Nephron progenitor cell (in vitro differentiated cells): ENCODE measurements around the gene ANKRD11.

Experiments
- DNase-seq: peaks from one replicate; pipeline ENCODE4 v3.0.0; 2021
- H3K27ac Mint-ChIP-seq: 2 replicates; pipeline ENCODE4 v1.8.0; 2021; ENCODE audit warnings: mild to moderate bottlenecking, moderate library complexity, mixed read lengths
- H3K27me3 Mint-ChIP-seq: 2 replicates; pipeline ENCODE4 v1.8.0; 2021; ENCODE audit warnings: mild to moderate bottlenecking, low read depth, mixed read lengths; ENCODE audit not compliant: poor library complexity
- H3K36me3 Mint-ChIP-seq: 2 replicates; pipeline ENCODE4 v1.8.0; 2021; ENCODE audit warnings: low read depth, mixed read lengths
- H3K4me1 Mint-ChIP-seq: 2 replicates; pipeline ENCODE4 v1.8.0; 2021; ENCODE audit warnings: mixed read lengths
- H3K4me3 Mint-ChIP-seq: 2 replicates; pipeline ENCODE4 v1.8.0; 2021; ENCODE audit warnings: mild to moderate bottlenecking, moderate library complexity, mixed read lengths
- H3K9me3 Mint-ChIP-seq: 2 replicates; pipeline ENCODE4 v1.8.0; 2021; ENCODE audit warnings: mild to moderate bottlenecking, moderate library complexity, mixed read lengths
- TF ChIP-seq, protein P1 (sequence below): fragments of 200-600 bp; sonication (generic); IDR thresholded peaks from 2 replicates; pipeline ENCODE4 v1.5.0; 2021; ENCODE audit warnings: antibody characterized with exemption

ANKRD11 gene

DNA sequence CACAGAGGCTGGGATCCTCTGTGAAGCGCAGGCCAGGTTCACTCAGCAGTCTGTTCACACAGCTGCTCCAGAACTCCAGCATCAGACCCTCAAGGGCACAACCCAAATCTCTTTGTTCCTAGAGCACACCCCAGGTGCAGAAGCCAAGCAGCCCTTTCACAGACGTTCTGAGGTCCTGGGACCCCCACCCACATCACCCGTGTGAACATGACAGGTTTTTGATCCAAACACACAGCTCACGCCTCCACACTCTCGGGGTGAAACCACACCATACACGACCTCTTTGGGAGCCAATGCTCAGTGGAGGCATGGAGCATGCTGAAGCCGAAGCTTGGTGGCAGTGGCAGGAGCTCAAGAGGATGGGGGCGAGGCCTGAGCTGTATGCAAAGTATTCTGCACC is 175.5 kb downstream of the ANKRD11 start:
- DNase-seq = no peak
- Mint-ChIP-seq H3K36me3 (peaks cover 35% of the 10 kb centered on the region), H3K27me3 (peaks cover 6% of the 10 kb centered on the region), H3K9me3 (no peaks in the 10 kb centered on the region), H3K4me1 (peaks cover 65% of the 10 kb centered on the region), H3K4me3 (no peak overlapping the region), H3K27ac (peak overlapping the region; percentile 71)
- TF ChIP-seq, protein P1, sequence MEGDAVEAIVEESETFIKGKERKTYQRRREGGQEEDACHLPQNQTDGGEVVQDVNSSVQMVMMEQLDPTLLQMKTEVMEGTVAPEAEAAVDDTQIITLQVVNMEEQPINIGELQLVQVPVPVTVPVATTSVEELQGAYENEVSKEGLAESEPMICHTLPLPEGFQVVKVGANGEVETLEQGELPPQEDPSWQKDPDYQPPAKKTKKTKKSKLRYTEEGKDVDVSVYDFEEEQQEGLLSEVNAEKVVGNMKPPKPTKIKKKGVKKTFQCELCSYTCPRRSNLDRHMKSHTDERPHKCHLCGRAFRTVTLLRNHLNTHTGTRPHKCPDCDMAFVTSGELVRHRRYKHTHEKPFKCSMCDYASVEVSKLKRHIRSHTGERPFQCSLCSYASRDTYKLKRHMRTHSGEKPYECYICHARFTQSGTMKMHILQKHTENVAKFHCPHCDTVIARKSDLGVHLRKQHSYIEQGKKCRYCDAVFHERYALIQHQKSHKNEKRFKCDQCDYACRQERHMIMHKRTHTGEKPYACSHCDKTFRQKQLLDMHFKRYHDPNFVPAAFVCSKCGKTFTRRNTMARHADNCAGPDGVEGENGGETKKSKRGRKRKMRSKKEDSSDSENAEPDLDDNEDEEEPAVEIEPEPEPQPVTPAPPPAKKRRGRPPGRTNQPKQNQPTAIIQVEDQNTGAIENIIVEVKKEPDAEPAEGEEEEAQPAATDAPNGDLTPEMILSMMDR = no peak

DNA sequence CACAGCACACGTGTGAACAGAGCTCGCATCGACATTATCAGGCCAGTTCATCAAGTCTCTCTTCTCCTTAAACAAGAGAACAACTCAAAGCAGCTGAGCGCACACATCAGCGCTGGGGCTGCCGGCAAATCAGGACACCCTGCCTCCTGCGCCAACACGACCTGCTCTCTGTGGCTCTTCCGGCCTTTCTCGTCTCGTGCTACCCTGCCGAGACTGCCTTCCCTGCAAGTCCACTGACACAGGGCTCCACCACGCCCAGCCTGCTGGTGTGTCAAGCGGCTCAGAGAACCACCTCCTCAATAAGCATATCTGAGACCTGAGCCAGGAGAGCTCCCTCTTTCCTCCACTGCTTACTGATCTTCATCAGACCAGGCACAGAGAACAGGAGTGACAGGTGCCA is 176.0 kb downstream of the ANKRD11 start:
- TF ChIP-seq, protein P1 = no peak
- DNase-seq = no peak
- Mint-ChIP-seq H3K36me3 (peaks cover 38% of the 10 kb centered on the region), H3K9me3 (no peaks in the 10 kb centered on the region), H3K27me3 (peaks cover 6% of the 10 kb centered on the region), H3K4me1 (peaks cover 60% of the 10 kb centered on the region), H3K27ac (peak overlapping the region; percentile 89), H3K4me3 (no peak overlapping the region)

DNA sequence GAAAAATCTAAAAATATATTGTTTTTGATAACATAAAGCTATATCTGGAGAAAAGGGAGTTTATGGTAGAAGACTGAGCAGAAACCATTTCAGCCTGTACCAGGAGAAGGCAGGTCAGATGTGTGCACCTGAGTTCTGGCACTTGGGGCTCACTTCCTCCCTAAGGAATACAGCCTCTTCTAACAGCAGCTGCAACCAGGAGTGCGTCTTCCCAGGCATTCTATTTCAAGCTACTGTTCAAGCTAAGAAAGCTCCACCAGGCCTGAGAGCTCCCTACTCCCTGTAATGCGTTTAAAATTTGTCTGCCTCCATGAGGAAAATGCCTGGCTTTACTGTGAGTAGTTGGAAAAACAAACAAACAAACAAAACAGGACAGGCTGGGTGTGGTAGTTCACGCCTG is 176.8 kb downstream of the ANKRD11 start:
- peaks cover 6% of the 10 kb centered on the region for H3K27me3 Mint-ChIP-seq

DNA sequence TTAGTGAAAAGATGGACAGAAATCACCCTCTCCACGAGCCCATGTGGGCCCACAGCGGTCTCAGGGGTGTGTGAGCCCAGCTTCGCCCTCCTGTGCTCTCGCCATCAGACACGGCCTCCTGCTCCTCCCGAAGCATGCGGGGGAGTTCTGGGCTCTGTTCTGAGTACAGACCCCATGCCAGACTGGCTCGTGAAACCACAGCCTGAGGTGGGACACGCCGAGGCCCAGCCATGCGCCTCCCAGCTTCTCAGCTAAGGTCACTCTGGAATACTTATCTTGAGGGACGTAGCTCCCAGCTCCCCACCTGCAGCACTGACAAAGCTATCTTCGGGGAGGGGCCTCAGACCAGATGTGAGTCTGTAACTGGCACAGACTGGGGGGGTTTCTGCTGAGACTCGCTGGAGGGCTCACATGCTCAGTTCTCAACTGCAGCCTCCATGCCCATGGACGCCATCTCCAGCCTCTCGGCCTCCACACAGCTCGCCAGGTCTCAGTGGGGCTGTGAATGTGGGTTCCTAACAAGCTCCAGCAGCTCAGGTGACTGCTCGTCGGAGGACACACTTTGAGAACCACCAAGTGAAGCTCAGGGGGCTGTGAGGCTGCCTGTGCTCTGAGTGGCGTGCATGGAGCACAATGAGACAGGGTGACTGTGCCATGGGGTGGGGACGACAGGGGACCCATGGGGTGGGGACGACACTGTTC is 177.6 kb downstream of the ANKRD11 start:
- peaks cover 47% of the 10 kb centered on the region for H3K36me3 Mint-ChIP-seq

More for the DNA sequence above, 176.8 kb downstream of the ANKRD11 start:
- H3K4me1 Mint-ChIP-seq = peaks cover 54% of the 10 kb centered on the region
- H3K9me3 Mint-ChIP-seq = no peaks in the 10 kb centered on the region
- H3K27ac Mint-ChIP-seq = peak overlapping the region; percentile 89
- H3K36me3 Mint-ChIP-seq = peaks cover 39% of the 10 kb centered on the region
- H3K4me3 Mint-ChIP-seq = no peak overlapping the region
- DNase-seq = no peak
- TF ChIP-seq, protein P1 = no peak

DNA sequence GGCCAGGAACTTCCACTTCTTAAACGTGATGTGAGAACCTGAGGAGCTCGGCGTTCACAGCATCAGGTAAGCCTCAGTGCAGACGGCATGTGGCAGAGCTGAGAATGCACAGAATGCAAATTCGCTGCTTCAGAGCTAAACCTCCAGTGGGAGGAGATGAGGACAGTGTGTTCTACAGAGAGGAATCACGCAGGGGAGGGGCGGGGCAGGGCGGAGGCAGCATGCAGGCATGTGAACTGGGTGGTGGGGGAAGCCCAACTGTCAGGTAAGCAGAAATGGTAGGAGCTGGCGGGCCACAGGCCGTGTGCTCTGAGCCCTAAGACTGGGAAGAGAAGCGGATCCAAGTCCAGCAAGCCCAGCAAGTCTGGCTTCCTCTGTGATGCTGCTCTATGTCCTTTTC is 178.2 kb downstream of the ANKRD11 start:
- DNase-seq = no peak
- Mint-ChIP-seq H3K27me3 (peaks cover 6% of the 10 kb centered on the region), H3K9me3 (no peaks in the 10 kb centered on the region), H3K27ac (no peak overlapping the region), H3K4me3 (no peak overlapping the region), H3K36me3 (peaks cover 51% of the 10 kb centered on the region), H3K4me1 (peaks cover 40% of the 10 kb centered on the region)
- TF ChIP-seq, protein P1 = no peak

More for the DNA sequence above, 177.6 kb downstream of the ANKRD11 start:
- H3K27me3 Mint-ChIP-seq = peaks cover 6% of the 10 kb centered on the region
- H3K4me3 Mint-ChIP-seq = no peak overlapping the region
- H3K4me1 Mint-ChIP-seq = peaks cover 46% of the 10 kb centered on the region
- DNase-seq = no peak
- TF ChIP-seq, protein P1 = no peak
- H3K27ac Mint-ChIP-seq = peak overlapping the region; percentile 82
- H3K9me3 Mint-ChIP-seq = no peaks in the 10 kb centered on the region

DNA sequence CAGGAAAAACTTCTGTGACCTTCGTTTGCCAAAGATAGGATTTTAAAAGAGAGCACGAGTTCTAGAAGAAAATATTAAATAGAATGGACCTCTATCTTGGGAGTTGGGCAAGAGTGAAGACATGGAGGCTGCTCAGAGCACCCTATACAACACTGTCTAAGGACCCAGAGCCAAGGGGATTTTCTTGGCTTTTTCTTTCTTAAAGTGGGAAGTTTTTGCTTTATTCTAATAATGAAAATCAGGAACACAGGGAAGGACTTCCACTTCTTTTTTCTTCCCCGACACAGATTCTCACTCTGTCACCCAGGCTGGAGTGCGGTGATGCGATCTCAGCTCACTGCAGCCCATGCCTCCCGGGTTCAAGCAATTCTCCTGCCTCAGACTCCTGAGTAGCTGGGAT is 178.7 kb downstream of the ANKRD11 start:
- TF ChIP-seq, protein P1 = no peak
- Mint-ChIP-seq H3K27me3 (peaks cover 5% of the 10 kb centered on the region), H3K9me3 (no peaks in the 10 kb centered on the region), H3K4me3 (no peak overlapping the region), H3K4me1 (peaks cover 35% of the 10 kb centered on the region), H3K36me3 (peaks cover 54% of the 10 kb centered on the region), H3K27ac (no peak overlapping the region)
- DNase-seq = no peak
